ENCODE data around the gene PRRC2C. TPM values are rescaled to one million over a fixed set of nuclear protein-coding genes. Genes with fewer than 3 reads are reported as not detected.

The PRRC2C gene
- total RNA-seq, 2 donors from 2014 or later: 331 to 343 TPM

- no peaks in the 10 kb centered on the region for H3K27me3 Mint-ChIP-seq
- ATAC-seq: no peak
- H3K4me1 Mint-ChIP-seq (ENCODE audit: low read depth in 2 of 2): peaks cover 4 to 7% of the 10 kb centered on the region in 2 donors
- no peaks in the 10 kb centered on the region for H3K36me3 Mint-ChIP-seq
- H3K9me3 Mint-ChIP-seq: no peaks in the 10 kb centered on the region
- DNase-seq (ENCODE audit: low spot score): no peak
- no peak overlapping the region for H3K27ac Mint-ChIP-seq
- no peak overlapping the region for H3K4me3 Mint-ChIP-seq
These were observed 154.9 kb downstream of the PRRC2C start for GRCh38 chr1:171640225-171640624.

GRCh38 chr1:171641076-171641864 lies 155.9 kb downstream of the PRRC2C start:
- Mint-ChIP-seq H3K4me3 (no peak overlapping the region), H3K27me3 (no peaks in the 10 kb centered on the region), H3K36me3 (no peaks in the 10 kb centered on the region), H3K27ac (no peak overlapping the region), H3K9me3 (no peaks in the 10 kb centered on the region), H3K4me1 (ENCODE audit: low read depth in 2 of 2) (peaks cover 4 to 10% of the 10 kb centered on the region in 2 donors)
- ATAC-seq (no peak), DNase-seq (ENCODE audit: low spot score) (no peak)

GRCh38 chr1:171642197-171642596 lies 156.9 kb downstream of the PRRC2C start:
- Mint-ChIP-seq H3K36me3 (no peaks in the 10 kb centered on the region), H3K9me3 (no peaks in the 10 kb centered on the region), H3K4me3 (no peak overlapping the region), H3K27me3 (no peaks in the 10 kb centered on the region), H3K4me1 (ENCODE audit: low read depth in 2 of 2) (peaks cover 4 to 10% of the 10 kb centered on the region in 2 donors), H3K27ac (no peak overlapping the region)
- DNase-seq (ENCODE audit: low spot score) (no peak), ATAC-seq (no peak)

Other genes starting within 250 kb of the PRRC2C start
- not detected for gene FMO1, start 237.0 kb upstream of the PRRC2C start, total RNA-seq
- gene FMO4, start 171.3 kb upstream of the PRRC2C start, total RNA-seq: 1 to 10 TPM; 1.5 to 3.8 TPM
- gene MYOCOS, start 136.7 kb downstream of the PRRC2C start, total RNA-seq: under 1 TPM in 1 of 2 donors, not detected in 1; 0.17 TPM
- not detected for gene MYOC, start 167.2 kb downstream of the PRRC2C start, total RNA-seq

Data from natural killer cell treated with Interleukin-12 subunit alpha and Interleukin-12 subunit beta and Interleukin-15 and Interleukin-18, amount 100 ng/mL, for 72 hours (primary cell).